CD14-positive monocyte (primary cell): ENCODE measurements around the gene CHRD. TPM values are rescaled to one million over a fixed set of nuclear protein-coding genes. Genes with fewer than 3 reads are reported as not detected.

Experiments
- DNase-seq, 3 donors: peaks; one replicate each; pipeline ENCODE4 v3.0.0-alpha.2; 2011 to 2022
- H2AFZ ChIP-seq: 2 replicates; pipeline ENCODE4 v1.6.0; 2012; ENCODE audit warnings: mild to moderate bottlenecking, low read depth, low read length, inconsistent platforms; ENCODE audit not compliant: insufficient read depth, poor library complexity, severe bottlenecking
- H3K27ac ChIP-seq, 2 donors: 1 replicate in 1 of 2; 2 replicates in 1 of 2; pipeline ENCODE4 v1.5.1; 2012 to 2013; ENCODE audit warnings: low read length in 2 of 2, control low read depth in 1 of 2, inconsistent platforms in 1 of 2, low read depth in 1 of 2, mild to moderate bottlenecking in 1 of 2
- H3K27me3 ChIP-seq, 2 donors: one replicate each; pipeline versions ENCODE4 v1.6.0 to v1.6.1; 2011 to 2013; ENCODE audit warnings: low read length in 2 of 2; ENCODE audit not compliant: control insufficient read depth in 2 of 2, insufficient read depth in 2 of 2
- H3K36me3 ChIP-seq, 2 donors: replicated peaks in 1 of 2; 1 replicate in 1 of 2; 2 replicates in 1 of 2; pipeline versions ENCODE4 v1.5.1 to v1.6.1; 2012 to 2013; ENCODE audit warnings: low read length in 2 of 2, control low read depth in 1 of 2, inconsistent platforms in 1 of 2, mild to moderate bottlenecking in 1 of 2; ENCODE audit not compliant: insufficient read depth in 2 of 2, control insufficient read depth in 1 of 2
- H3K4me1 ChIP-seq, 2 donors: 1 replicate in 1 of 2; 2 replicates in 1 of 2; pipeline versions ENCODE4 v1.5.1 to v1.6.1; 2012 to 2013; ENCODE audit warnings: low read length in 2 of 2, control low read depth in 1 of 2, inconsistent platforms in 1 of 2, mild to moderate bottlenecking in 1 of 2, moderate library complexity in 1 of 2; ENCODE audit not compliant: insufficient read depth in 2 of 2, control insufficient read depth in 1 of 2
- H3K4me2 ChIP-seq: replicated peaks from 2 replicates; pipeline ENCODE3; 2012; ENCODE audit warnings: low read length, moderate library complexity, mild to moderate bottlenecking; ENCODE audit not compliant: poor library complexity, severe bottlenecking; ENCODE audit errors: extremely low read depth
- H3K4me3 ChIP-seq, 3 experiments: fragments of 200-600 bp in 1 of 3; sonication (generic) in 1 of 3; replicated peaks in 1 of 3; 1 replicate in 2 of 3; 2 replicates in 1 of 3; pipeline ENCODE4 v1.5.1; 2011 to 2013; ENCODE audit warnings: low read length in 3 of 3, mild to moderate bottlenecking in 3 of 3, control low read depth in 2 of 3, low read depth in 2 of 3, inconsistent platforms in 1 of 3, moderate library complexity in 1 of 3
- H3K79me2 ChIP-seq: 2 replicates; pipeline ENCODE4 v1.6.0; 2012; ENCODE audit warnings: mild to moderate bottlenecking, control low read depth, inconsistent platforms, low read length, moderate library complexity; ENCODE audit not compliant: insufficient read depth
- H3K9ac ChIP-seq: 2 replicates; pipeline ENCODE4 v1.6.0; 2017; ENCODE audit warnings: low read length, mild to moderate bottlenecking; ENCODE audit not compliant: insufficient read depth, poor library complexity, severe bottlenecking
- H3K9me3 ChIP-seq, 2 donors: replicated peaks in 1 of 2; 1 replicate in 1 of 2; 2 replicates in 1 of 2; pipeline versions ENCODE4 v1.5.1 to v1.6.1; 2012 to 2013; ENCODE audit warnings: low read length in 2 of 2, control low read depth in 1 of 2; ENCODE audit not compliant: control insufficient read depth in 1 of 2, insufficient read depth in 1 of 2
- H4K20me1 ChIP-seq: 2 replicates; pipeline ENCODE4 v1.6.0; 2012; ENCODE audit warnings: mild to moderate bottlenecking, low read length, control low read depth, moderate library complexity; ENCODE audit not compliant: insufficient read depth
- H3K27ac Mint-ChIP-seq, 7 donors: one replicate each; pipeline ENCODE4 v1.8.0; 2020; ENCODE audit warnings: mild to moderate bottlenecking in 7 of 7, mixed read lengths in 7 of 7, moderate library complexity in 6 of 7, inconsistent platforms in 2 of 7
- H3K27me3 Mint-ChIP-seq, 3 donors: one replicate each; pipeline ENCODE4 v1.8.0; 2021 to 2022; ENCODE audit warnings: low read depth in 3 of 3, mild to moderate bottlenecking in 3 of 3, mixed read lengths in 3 of 3, moderate library complexity in 3 of 3, inconsistent platforms in 1 of 3
- H3K36me3 Mint-ChIP-seq, 2 donors: one replicate each; pipeline ENCODE4 v1.8.0; 2020; ENCODE audit warnings: mixed read lengths in 2 of 2, inconsistent platforms in 1 of 2, mild to moderate bottlenecking in 1 of 2
- H3K4me1 Mint-ChIP-seq: one replicate; pipeline ENCODE4 v1.8.0; 2020; ENCODE audit warnings: mild to moderate bottlenecking, mixed read lengths
- H3K4me3 Mint-ChIP-seq, 2 donors: one replicate each; pipeline ENCODE4 v1.8.0; 2020; ENCODE audit warnings: mild to moderate bottlenecking in 2 of 2, mixed read lengths in 2 of 2, moderate library complexity in 1 of 2
- H3K9me3 Mint-ChIP-seq, 7 donors: one replicate each; pipeline ENCODE4 v1.8.0; 2020 to 2022; ENCODE audit warnings: mixed read lengths in 7 of 7, mild to moderate bottlenecking in 6 of 7, moderate library complexity in 6 of 7, inconsistent platforms in 2 of 7
- WGBS: methylation state at CpG from one replicate; pipeline ENCODE4 v1.1.5; 2013; ENCODE audit warnings: missing lambda C conversion rate; ENCODE audit not compliant: insufficient coverage; 5-methylcytosine and 5-hydroxymethylcytosine counted together
- intact Hi-C, 2 donors: fragments of 100-400 bp; cut with micrococcal nuclease; formaldehyde crosslinking; loops; one replicate each; pipeline versions ENCODE4 v1.15.0 to v1.15.1; 2023
- polyA plus RNA-seq, 3 donors: library from polyadenylated mRNA; depleted of rRNA in 1 of 3; unstranded in 2 of 3; stranded (reverse) in 1 of 3; fragments of 300-500 nt in 2 of 3; fragments of >200 nt in 1 of 3; fragmentation: Illumina TruSeq in 2 of 3; gene quantifications; 1 replicate in 2 of 3; 2 replicates in 1 of 3; pipeline ENCODE4 v1.2.3, GENCODE V29; 2012 to 2021
- TF ChIP-seq, protein P1 (sequence below): fragments of 200-600 bp; IDR thresholded peaks from one replicate; pipeline ENCODE4 v1.8.0; 2022; ENCODE audit warnings: antibody characterized with exemption, mild to moderate bottlenecking

CHRD gene
- polyA plus RNA-seq, 3 donors, result 0.03 TPM; not detected in 2

DNA sequence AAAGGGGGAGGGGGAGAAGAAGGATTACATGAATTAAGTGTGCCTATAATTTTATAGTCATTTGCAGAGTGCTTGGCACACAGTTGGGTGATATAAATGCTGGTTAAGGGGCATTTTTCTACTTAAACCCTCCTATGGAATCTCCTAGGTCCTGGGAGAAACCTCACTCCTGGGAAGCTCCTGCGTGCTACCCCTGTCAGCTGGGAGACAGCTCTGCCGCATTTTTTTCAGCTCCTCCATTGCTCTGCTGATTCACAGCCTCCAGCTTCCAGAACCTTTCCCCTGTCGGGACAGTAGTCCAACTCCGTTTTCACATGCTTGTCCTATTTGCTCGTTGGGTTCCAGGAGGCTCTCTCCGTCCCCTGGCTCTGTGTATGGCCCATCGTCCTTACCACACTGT is 59.2 kb downstream of the CHRD start:
- DNase-seq, result no peak
- Mint-ChIP-seq H3K9me3 (peaks cover 2 to 13% (median 4%) of the 10 kb centered on the region in 7 donors), H3K27ac (peak overlapping the region in 1 of 7 donors; percentile 40), H3K4me3 (no peak overlapping the region), H3K27me3 (peaks cover 6 to 16% (median 15%) of the 10 kb centered on the region in 3 donors), H3K4me1 (peaks cover 7% of the 10 kb centered on the region), H3K36me3 (no peaks in the 10 kb centered on the region)
- no peaks in the 10 kb centered on the region for H4K20me1 ChIP-seq
- intact Hi-C loops, result no loop called here
- no peaks in the 10 kb centered on the region for H3K4me1 ChIP-seq
- H3K9me3 ChIP-seq, result peaks cover 3 to 5% of the 10 kb centered on the region in 2 donors
- H3K36me3 ChIP-seq, result no peaks in the 10 kb centered on the region
- 96% methylated on average over 7 of the region's 7 CpGs for WGBS
- TF ChIP-seq, protein P1, sequence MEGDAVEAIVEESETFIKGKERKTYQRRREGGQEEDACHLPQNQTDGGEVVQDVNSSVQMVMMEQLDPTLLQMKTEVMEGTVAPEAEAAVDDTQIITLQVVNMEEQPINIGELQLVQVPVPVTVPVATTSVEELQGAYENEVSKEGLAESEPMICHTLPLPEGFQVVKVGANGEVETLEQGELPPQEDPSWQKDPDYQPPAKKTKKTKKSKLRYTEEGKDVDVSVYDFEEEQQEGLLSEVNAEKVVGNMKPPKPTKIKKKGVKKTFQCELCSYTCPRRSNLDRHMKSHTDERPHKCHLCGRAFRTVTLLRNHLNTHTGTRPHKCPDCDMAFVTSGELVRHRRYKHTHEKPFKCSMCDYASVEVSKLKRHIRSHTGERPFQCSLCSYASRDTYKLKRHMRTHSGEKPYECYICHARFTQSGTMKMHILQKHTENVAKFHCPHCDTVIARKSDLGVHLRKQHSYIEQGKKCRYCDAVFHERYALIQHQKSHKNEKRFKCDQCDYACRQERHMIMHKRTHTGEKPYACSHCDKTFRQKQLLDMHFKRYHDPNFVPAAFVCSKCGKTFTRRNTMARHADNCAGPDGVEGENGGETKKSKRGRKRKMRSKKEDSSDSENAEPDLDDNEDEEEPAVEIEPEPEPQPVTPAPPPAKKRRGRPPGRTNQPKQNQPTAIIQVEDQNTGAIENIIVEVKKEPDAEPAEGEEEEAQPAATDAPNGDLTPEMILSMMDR, result no peak
- H3K79me2 ChIP-seq, result no peaks in the 10 kb centered on the region
- no peaks in the 10 kb centered on the region for H3K27me3 ChIP-seq
- H3K9ac ChIP-seq, result no peak overlapping the region
- no peak overlapping the region for H3K4me3 ChIP-seq
- H3K27ac ChIP-seq, result no peak overlapping the region
- H2AFZ ChIP-seq, result no peak overlapping the region
- no peak overlapping the region for H3K4me2 ChIP-seq

Other genes with a start within 250 kb of the CHRD start
- 10 to 100 TPM; 22.7 to 50.0 (median 24.1) TPM for gene EIF2B5, start 244.7 kb upstream of the CHRD start, polyA plus RNA-seq
- 10 to 100 TPM in 1 of 3 donors, 1 to 10 TPM in 2; 4.5 to 42.1 (median 9.4) TPM for gene DVL3, start 224.7 kb upstream of the CHRD start, polyA plus RNA-seq
- 100 to 1,000 TPM; 283 to 327 (median 295) TPM for gene AP2M1, start 205.2 kb upstream of the CHRD start, polyA plus RNA-seq
- gene ABCF3, start 193.9 kb upstream of the CHRD start, polyA plus RNA-seq, result 10 to 100 TPM; 13.5 to 74.8 (median 13.9) TPM
- under 1 TPM in 1 of 3 donors, not detected in 2; 0.32 TPM for gene VWA5B2, start 150.5 kb upstream of the CHRD start, polyA plus RNA-seq
- 10 to 100 TPM; 29.0 to 60.8 (median 56.4) TPM for gene ALG3, start 131.1 kb upstream of the CHRD start, polyA plus RNA-seq
- 10 to 100 TPM in 1 of 3 donors, 1 to 10 TPM in 2; 4.0 to 12.0 (median 7.3) TPM for gene EEF1AKMT4, start 130.4 kb upstream of the CHRD start, polyA plus RNA-seq
- not detected for gene CAMK2N2, start 118.5 kb upstream of the CHRD start, polyA plus RNA-seq
- not detected for gene ECE2, start 104.0 kb upstream of the CHRD start, polyA plus RNA-seq
- 100 to 1,000 TPM; 138 to 186 (median 167) TPM for gene PSMD2, start 80.8 kb upstream of the CHRD start, polyA plus RNA-seq
- gene EIF4G1, start 65.4 kb upstream of the CHRD start, polyA plus RNA-seq, result 100 to 1,000 TPM in 1 of 3 donors, 10 to 100 TPM in 2; 13.9 to 119 (median 24.2) TPM
- 10 to 100 TPM in 1 of 3 donors, 1 to 10 TPM in 2; 5.8 to 30.6 (median 7.7) TPM for gene FAM131A, start 42.5 kb upstream of the CHRD start, polyA plus RNA-seq
- 1 to 10 TPM in 1 of 3 donors, under 1 TPM in 1, not detected in 1; 0.16 to 2.7 TPM for gene CLCN2, start 18.4 kb upstream of the CHRD start, polyA plus RNA-seq
- gene POLR2H, start 18.3 kb upstream of the CHRD start, polyA plus RNA-seq, result 10 to 100 TPM; 21.7 to 67.3 (median 24.6) TPM
- not detected for gene THPO, start 1.8 kb upstream of the CHRD start, polyA plus RNA-seq
- gene EPHB3, start 181.7 kb downstream of the CHRD start, polyA plus RNA-seq, result 1 to 10 TPM in 1 of 3 donors, under 1 TPM in 2; 0.71 to 1.2 (median 0.80) TPM